ENCODE measurements around the gene MDH2. TPM values are rescaled to one million over a fixed set of nuclear protein-coding genes. Genes with fewer than 3 reads are reported as not detected.
"Not testable (repeated sequence)": the region's sequence is repeated elsewhere in the genome, so short reads cannot be mapped to it uniquely, and the experiment has no call there.

The MDH2 gene
- total RNA-seq, 4 donors from 2014 or later = 70.8 to 119 (median 95.2) TPM

DNA sequence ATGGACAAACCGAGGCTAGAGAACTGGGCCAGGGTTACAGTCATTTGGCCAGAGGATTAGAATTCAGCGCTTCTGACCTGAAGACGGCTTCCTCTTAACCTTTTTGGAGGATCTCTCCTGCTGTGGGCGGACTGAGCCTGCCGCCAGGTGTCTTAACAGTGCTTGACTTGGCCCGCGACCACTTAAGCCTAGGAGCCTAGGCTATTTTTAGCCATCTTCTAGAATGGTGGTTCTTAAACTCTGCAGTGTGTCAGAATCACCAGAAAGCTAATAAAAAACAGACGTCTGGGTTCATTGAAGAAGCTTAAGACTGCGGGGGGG, 722 bp downstream of the MDH2 start:
- intact Hi-C loops (cut with DNase I) = no loop called here
- TF ChIP-seq, protein P1, sequence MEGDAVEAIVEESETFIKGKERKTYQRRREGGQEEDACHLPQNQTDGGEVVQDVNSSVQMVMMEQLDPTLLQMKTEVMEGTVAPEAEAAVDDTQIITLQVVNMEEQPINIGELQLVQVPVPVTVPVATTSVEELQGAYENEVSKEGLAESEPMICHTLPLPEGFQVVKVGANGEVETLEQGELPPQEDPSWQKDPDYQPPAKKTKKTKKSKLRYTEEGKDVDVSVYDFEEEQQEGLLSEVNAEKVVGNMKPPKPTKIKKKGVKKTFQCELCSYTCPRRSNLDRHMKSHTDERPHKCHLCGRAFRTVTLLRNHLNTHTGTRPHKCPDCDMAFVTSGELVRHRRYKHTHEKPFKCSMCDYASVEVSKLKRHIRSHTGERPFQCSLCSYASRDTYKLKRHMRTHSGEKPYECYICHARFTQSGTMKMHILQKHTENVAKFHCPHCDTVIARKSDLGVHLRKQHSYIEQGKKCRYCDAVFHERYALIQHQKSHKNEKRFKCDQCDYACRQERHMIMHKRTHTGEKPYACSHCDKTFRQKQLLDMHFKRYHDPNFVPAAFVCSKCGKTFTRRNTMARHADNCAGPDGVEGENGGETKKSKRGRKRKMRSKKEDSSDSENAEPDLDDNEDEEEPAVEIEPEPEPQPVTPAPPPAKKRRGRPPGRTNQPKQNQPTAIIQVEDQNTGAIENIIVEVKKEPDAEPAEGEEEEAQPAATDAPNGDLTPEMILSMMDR (IDR thresholded peaks at IDR 0.05) = peak in 3 of 6 experiments; percentile 8 to 19 (median 16)
- TF ChIP-seq POLR2A (IDR thresholded peaks at IDR 0.05) = no peak

DNA sequence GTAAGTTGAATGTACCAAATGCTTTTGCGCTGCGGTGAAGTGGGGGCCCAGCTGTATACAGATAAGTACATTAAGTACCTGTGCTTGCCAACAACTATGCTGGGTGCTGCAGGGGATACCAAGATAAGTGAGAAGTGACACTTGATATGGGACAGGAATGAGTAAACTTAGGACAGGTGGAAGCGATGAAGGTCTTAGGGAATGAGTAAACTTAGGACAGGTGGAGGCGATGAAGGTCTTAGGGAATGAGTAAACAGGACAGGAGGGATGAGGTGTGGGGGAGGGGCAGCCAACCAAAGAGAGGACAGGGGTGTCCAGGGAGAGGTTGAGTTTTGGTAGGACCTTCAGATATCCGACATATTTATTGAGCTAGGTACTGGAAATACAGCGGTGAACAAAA, 1.4 kb downstream of the MDH2 start:
- Histone ChIP-seq H3K27ac (peak overlapping the region in 2 of 3 donors; percentile 80 to 90), H3K9me3 (no peaks in the 10 kb centered on the region), H3K4me1 (peaks cover 6 to 19% of the 10 kb centered on the region in 2 donors), H3K4me3 (replicated peaks in 1 of 3) (peak overlapping the region in 1 of 3 donors; percentile 81), H3K36me3 (no peaks in the 10 kb centered on the region), H3K27me3 (no peaks in the 10 kb centered on the region)
- 72 to 76% methylated on average over 6 of the region's 6 CpGs for WGBS, 2 donors
- DNase-seq = no peak
- TF ChIP-seq, protein P1 (IDR thresholded peaks at IDR 0.05) = no peak
- TF ChIP-seq POLR2A (IDR thresholded peaks at IDR 0.05) = no peak
- intact Hi-C loops (cut with DNase I) = no loop called here

More for the DNA sequence above, 722 bp downstream of the MDH2 start:
- H3K9me3 ChIP-seq = no peaks in the 10 kb centered on the region
- 0 to 3% methylated on average over 7 to 9 of the region's 9 CpGs for WGBS, 2 donors
- DNase-seq = peak; percentile 76 to 83
- no peaks in the 10 kb centered on the region for H3K36me3 ChIP-seq
- peak overlapping the region; percentile 51 to 97 (median 81) for H3K4me3 ChIP-seq (replicated peaks in 1 of 3)
- H3K4me1 ChIP-seq = peaks cover 6 to 19% of the 10 kb centered on the region in 2 donors
- peak overlapping the region; percentile 80 to 90 (median 86) for H3K27ac ChIP-seq
- H3K27me3 ChIP-seq = no peaks in the 10 kb centered on the region

DNA sequence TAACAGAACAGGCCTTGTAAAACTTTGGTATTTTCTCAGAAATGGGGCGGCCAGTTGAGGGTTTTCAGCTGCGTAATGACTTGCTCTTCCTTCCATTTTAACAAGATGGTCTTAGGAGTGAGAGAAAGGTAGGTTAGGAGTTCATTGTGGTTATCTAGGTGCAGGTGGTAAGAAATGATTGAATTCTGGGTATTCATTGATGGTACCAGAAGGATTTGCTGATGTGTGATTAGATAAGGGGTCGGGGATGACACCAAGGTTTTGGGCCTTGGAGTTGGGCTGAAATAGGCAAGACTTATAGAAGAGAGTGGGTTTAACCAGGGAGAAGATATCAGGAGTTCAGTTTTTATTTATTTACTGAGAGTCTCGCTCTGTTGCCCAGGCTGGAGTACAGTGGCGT, 2.6 kb downstream of the MDH2 start:
- peaks cover 0 to 2% of the 10 kb centered on the region in 2 donors for H3K36me3 ChIP-seq
- H3K27me3 ChIP-seq = no peaks in the 10 kb centered on the region
- intact Hi-C loops (cut with DNase I) = no loop called here
- peaks cover 6 to 19% of the 10 kb centered on the region in 2 donors for H3K4me1 ChIP-seq
- H3K4me3 ChIP-seq (replicated peaks in 1 of 3) = no peak overlapping the region
- H3K9me3 ChIP-seq = no peaks in the 10 kb centered on the region
- no peak for TF ChIP-seq POLR2A (IDR thresholded peaks at IDR 0.05)
- TF ChIP-seq, protein P1 (IDR thresholded peaks at IDR 0.05) = no peak
- 84 to 98% methylated on average over 5 of the region's 5 CpGs for WGBS, 2 donors
- no peak overlapping the region for H3K27ac ChIP-seq
- no peak for DNase-seq

DNA sequence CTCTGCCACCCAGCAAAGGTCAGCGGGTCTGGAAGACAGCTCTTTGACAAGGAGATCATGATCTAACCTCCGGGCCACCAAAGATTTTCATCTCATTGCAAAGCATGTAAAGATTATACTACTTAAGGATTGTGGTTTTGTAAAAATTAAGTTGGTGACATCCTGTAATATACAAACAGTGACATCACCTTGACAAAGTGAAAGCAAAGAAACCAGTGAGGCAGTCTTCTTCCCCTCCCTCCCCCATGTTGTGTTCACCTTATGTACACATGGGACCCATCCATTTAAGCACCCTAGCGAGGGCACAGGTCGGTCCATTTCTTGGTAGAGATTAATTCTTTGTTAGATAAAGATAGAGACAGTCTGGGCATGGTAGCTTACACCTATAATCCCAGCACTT, 3.9 kb downstream of the MDH2 start:
- 90 to 93% methylated on average over 4 of the region's 4 CpGs for WGBS, 2 donors

DNA sequence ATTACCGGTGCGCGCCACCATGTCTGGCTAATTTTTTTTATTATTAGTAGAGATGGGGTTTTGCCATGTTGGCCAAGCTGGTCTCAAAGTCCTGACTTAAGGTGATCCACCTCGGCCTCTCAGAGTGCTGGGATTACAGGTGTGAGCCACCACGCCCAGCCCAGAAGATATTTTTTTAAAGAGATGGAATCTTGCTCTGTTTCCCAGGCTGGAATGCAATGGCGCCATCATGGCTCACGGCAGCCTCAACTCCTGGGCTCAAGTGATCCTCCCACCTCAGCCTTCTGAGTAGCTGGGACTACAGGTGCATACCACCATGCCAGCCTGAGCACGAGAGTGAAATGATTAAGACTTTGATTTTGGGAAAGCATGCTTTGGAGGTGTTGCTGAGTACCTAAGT, 4.8 kb downstream of the MDH2 start:
- DNase-seq; H3K27ac ChIP-seq; H3K27me3 ChIP-seq; intact Hi-C loops (cut with DNase I); H3K4me3 ChIP-seq (replicated peaks in 1 of 3); H3K9me3 ChIP-seq: not testable (repeated sequence)
- 92 to 96% methylated on average over 8 of the region's 8 CpGs for WGBS, 2 donors
- Histone ChIP-seq H3K36me3 (peaks cover 3 to 14% of the 10 kb centered on the region in 2 donors), H3K4me1 (peaks cover 6 to 13% of the 10 kb centered on the region in 2 donors)

More for the DNA sequence above, 3.9 kb downstream of the MDH2 start:
- DNase-seq = no peak
- H3K27ac ChIP-seq = no peak overlapping the region
- no peak overlapping the region for H3K4me3 ChIP-seq (replicated peaks in 1 of 3)
- intact Hi-C loops (cut with DNase I) = no loop called here
- peaks cover 6 to 14% of the 10 kb centered on the region in 2 donors for H3K4me1 ChIP-seq
- TF ChIP-seq POLR2A (IDR thresholded peaks at IDR 0.05) = no peak
- TF ChIP-seq, protein P1 (IDR thresholded peaks at IDR 0.05) = no peak
- H3K9me3 ChIP-seq = no peaks in the 10 kb centered on the region
- H3K27me3 ChIP-seq = no peaks in the 10 kb centered on the region
- H3K36me3 ChIP-seq = peaks cover 0 to 6% of the 10 kb centered on the region in 2 donors

DNA sequence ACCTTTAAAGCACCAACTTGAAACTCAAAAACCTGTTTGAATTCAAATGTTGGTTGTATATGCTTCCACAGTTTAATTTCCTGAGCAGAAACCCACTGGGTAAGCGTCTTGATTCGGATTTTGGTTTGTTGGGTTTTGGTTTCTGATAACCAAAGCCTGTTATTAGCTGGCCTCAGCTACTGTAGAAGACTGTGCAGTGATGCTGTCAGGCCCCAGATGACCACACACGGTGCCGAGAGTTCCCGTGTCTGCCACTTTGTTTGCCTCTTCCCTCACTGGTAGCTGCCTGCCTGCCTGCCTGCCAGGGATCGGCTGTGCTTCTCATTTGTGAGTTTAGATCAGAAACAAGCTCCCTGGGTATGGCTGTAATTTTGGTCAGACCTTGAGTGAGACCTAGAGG, 5.6 kb downstream of the MDH2 start:
- intact Hi-C loops (cut with DNase I) = no loop called here
- Histone ChIP-seq H3K36me3 (peaks cover 11 to 22% of the 10 kb centered on the region in 2 donors), H3K27me3 (no peaks in the 10 kb centered on the region), H3K4me3 (replicated peaks in 1 of 3) (no peak overlapping the region), H3K4me1 (peaks cover 6 to 13% of the 10 kb centered on the region in 2 donors), H3K9me3 (no peaks in the 10 kb centered on the region), H3K27ac (no peak overlapping the region)
- TF ChIP-seq, protein P1 (IDR thresholded peaks at IDR 0.05) = no peak
- no peak for TF ChIP-seq POLR2A (IDR thresholded peaks at IDR 0.05)
- no peak for DNase-seq
- WGBS, 2 donors = 77 to 83% methylated on average over 6 of the region's 6 CpGs
